HepG2 (cell line): Measurements from ENCODE around the gene ZNF653. TPM values are rescaled to one million over a fixed set of nuclear protein-coding genes. Genes with fewer than 3 reads are reported as not detected.

Experiments used
- BATF2 ChIP-seq: sonication (generic); formaldehyde crosslinking; IDR thresholded peaks from 2 replicates; pipeline ENCODE4 v1.8.0; 2022; ENCODE audit warnings: mild to moderate bottlenecking, missing genetic modification reagents, moderate library complexity
- CBX5 ChIP-seq: sonication (generic); formaldehyde crosslinking; IDR thresholded peaks from 2 replicates; pipeline ENCODE4 v1.4.0; 2020; ENCODE audit warnings: missing genetic modification reagents, borderline replicate concordance
- IRF2 ChIP-seq: IDR thresholded peaks from 2 replicates; pipeline ENCODE4 v1.6.1; 2018; ENCODE audit warnings: missing genetic modification reagents, missing compliant biosample characterization
- KDM4B ChIP-seq: sonication (generic); formaldehyde crosslinking; IDR thresholded peaks from 2 replicates; pipeline ENCODE4 v1.4.0; 2020; ENCODE audit warnings: missing genetic modification reagents
- KLF16 ChIP-seq, 2 experiments: sonication (generic) in 1 of 2; formaldehyde crosslinking in 1 of 2; IDR thresholded peaks; 2 replicates each; pipeline versions ENCODE4 v1.6.1 to v1.8.0; 2016 to 2023; ENCODE audit warnings: missing genetic modification reagents in 2 of 2, missing compliant biosample characterization in 1 of 2
- NR1H2 ChIP-seq: sonication (generic); formaldehyde crosslinking; IDR thresholded peaks from 2 replicates; pipeline ENCODE4 v1.8.1; 2022; ENCODE audit warnings: low read depth, missing genetic modification reagents, borderline replicate concordance
- NR2F2 ChIP-seq: IDR thresholded peaks from 2 replicates; pipeline ENCODE4 v1.6.1; 2012; ENCODE audit warnings: low read depth, inconsistent platforms, borderline replicate concordance
- RAD51 ChIP-seq: fragments of 450-650 bp; IDR thresholded peaks from 2 replicates; pipeline ENCODE4 v1.6.1; 2016; ENCODE audit warnings: borderline replicate concordance
- RBAK ChIP-seq: sonication (generic); formaldehyde crosslinking; IDR thresholded peaks from 2 replicates; pipeline ENCODE4 v1.5.1; 2020; ENCODE audit warnings: mild to moderate bottlenecking, missing genetic modification reagents
- RORA ChIP-seq: sonication (generic); formaldehyde crosslinking; IDR thresholded peaks from 2 replicates; pipeline ENCODE4 v1.5.0; 2020; ENCODE audit warnings: mild to moderate bottlenecking, missing genetic modification reagents, moderate library complexity
- SMARCC2 ChIP-seq: fragments of 450-650 bp; IDR thresholded peaks from 2 replicates; pipeline ENCODE4 v1.6.1; 2017; ENCODE audit warnings: antibody characterized with exemption, mild to moderate bottlenecking
- YEATS4 ChIP-seq: sonication (generic); formaldehyde crosslinking; IDR thresholded peaks from 2 replicates; pipeline ENCODE4 v1.4.0; 2020; ENCODE audit warnings: missing genetic modification reagents, borderline replicate concordance
- ZFP37 ChIP-seq: sonication (generic); formaldehyde crosslinking; IDR thresholded peaks from 2 replicates; pipeline ENCODE4 v1.4.0; 2020; ENCODE audit warnings: missing genetic modification reagents, borderline replicate concordance
- ZKSCAN1 ChIP-seq: fragments of 150-350 bp; IDR thresholded peaks from 2 replicates; pipeline ENCODE4 v1.6.1; 2014; ENCODE audit warnings: low read length
- ZMYM4 ChIP-seq: sonication (generic); formaldehyde crosslinking; IDR thresholded peaks from 2 replicates; pipeline ENCODE4 v1.8.1; 2023; ENCODE audit warnings: mild to moderate bottlenecking, missing genetic modification reagents
- ZNF326 ChIP-seq: sonication (generic); formaldehyde crosslinking; IDR thresholded peaks from 2 replicates; pipeline ENCODE4 v1.4.0; 2020; ENCODE audit warnings: missing genetic modification reagents, borderline replicate concordance
- ZNF362 ChIP-seq: sonication (generic); formaldehyde crosslinking; IDR thresholded peaks from 2 replicates; pipeline ENCODE4 v1.4.0; 2020; ENCODE audit warnings: missing genetic modification reagents, mild to moderate bottlenecking, borderline replicate concordance
- ZNF414 ChIP-seq: sonication (generic); formaldehyde crosslinking; IDR thresholded peaks from 2 replicates; pipeline ENCODE4 v1.5.0; 2020; ENCODE audit warnings: missing genetic modification reagents
- ZNF430 ChIP-seq: sonication (generic); formaldehyde crosslinking; IDR thresholded peaks from 2 replicates; pipeline ENCODE4 v1.9.0; 2021; ENCODE audit warnings: mild to moderate bottlenecking, missing genetic modification reagents
- ZNF441 ChIP-seq: sonication (generic); formaldehyde crosslinking; IDR thresholded peaks from 2 replicates; pipeline ENCODE4 v1.7.0; 2021; ENCODE audit warnings: missing genetic modification reagents, borderline replicate concordance
- ZNF503 ChIP-seq: sonication (generic); formaldehyde crosslinking; IDR thresholded peaks from 2 replicates; pipeline ENCODE4 v1.4.0; 2020; ENCODE audit warnings: missing genetic modification reagents
- ZNF546 ChIP-seq: sonication (generic); formaldehyde crosslinking; conservative IDR thresholded peaks from 2 replicates; pipeline ENCODE4 v1.8.1; 2023; ENCODE audit warnings: mild to moderate bottlenecking, missing genetic modification reagents
- ZNF713 ChIP-seq: sonication (generic); formaldehyde crosslinking; IDR thresholded peaks from 2 replicates; pipeline ENCODE4 v1.4.0; 2020; ENCODE audit warnings: mild to moderate bottlenecking, missing genetic modification reagents
- ZNF740 ChIP-seq: sonication (generic); formaldehyde crosslinking; IDR thresholded peaks from 2 replicates; pipeline ENCODE4 v1.4.0; 2020; ENCODE audit warnings: missing genetic modification reagents
- ZNF792 ChIP-seq: IDR thresholded peaks from 2 replicates; pipeline ENCODE4 v1.6.1; 2016
- polyA plus RNA-seq, 8 experiments: library from polyadenylated mRNA; depleted of rRNA in 3 of 8; stranded (reverse) in 7 of 8; unstranded in 1 of 8; fragments of >200 nt; fragmentation: Illumina TruSeq in 4 of 8; extraction: Trizol in 4 of 8; gene quantifications; 2 replicates each; pipeline versions ENCODE4 v1.2.1 to v1.2.3, GENCODE V29; 2011 to 2016; ENCODE audit warnings: low read depth in 4 of 8, missing spikeins in 1 of 8, mixed read lengths in 1 of 8; ENCODE audit not compliant: insufficient read depth in 1 of 8
- total RNA-seq, 5 experiments: library from RNA; depleted of rRNA; stranded (reverse); fragments of >200 nt; fragmentation: Illumina TruSeq; extraction: Trizol; gene quantifications; 2 replicates each; pipeline ENCODE4 v1.2.3, GENCODE V29; 2016; ENCODE audit warnings: low read depth in 1 of 5

ZNF653 gene
- total and polyA plus RNA-seq, 2 of the 13 experiments (the other 11 are each of a cell fraction or from before 2014, with no cell fraction given), result 4.7 to 7.1 TPM

GRCh38 chr19:11528551-11529341 is 23.1 kb upstream of the ZNF653 start, which contains the start of gene ECSIT (continued):
- no peak for TF ChIP-seq NR1H2
- peak in 1 of 2 experiments; percentile 83; a peak in 1 of 4 replicates for TF ChIP-seq KLF16 (CRISPR knock-in tag; IDR thresholded peaks at IDR 0.05)
- TF ChIP-seq ZNF362, result peak; percentile 11; the same call in 1 of the 2 replicates
- no peak for TF ChIP-seq SMARCC2
- peak; percentile 44; the same call in 1 of the 2 replicates for TF ChIP-seq CBX5 (CRISPR knock-in tag)
- TF ChIP-seq NR2F2, result peak; percentile 55; the same call in 1 of the 2 replicates
- peak; percentile 51; the same call in 1 of the 2 replicates for TF ChIP-seq ZNF503
- 0 out of 2 replicates have a peak, but pooled peaks have one; percentile 39 for TF ChIP-seq BATF2 (CRISPR knock-in tag)
- TF ChIP-seq RBAK (CRISPR knock-in tag), result no peak
- no peak for TF ChIP-seq ZKSCAN1
- peak; percentile 87 for TF ChIP-seq ZMYM4 (CRISPR knock-in tag)
- no peak for TF ChIP-seq RAD51
- TF ChIP-seq ZNF713, result no peak
- peak; percentile 66; the same call in 1 of the 2 replicates for TF ChIP-seq KDM4B
- peak; percentile 87 for TF ChIP-seq YEATS4
- TF ChIP-seq ZFP37 (CRISPR knock-in tag), result no peak
- peak; percentile 72; the same call in 1 of the 2 replicates for TF ChIP-seq ZNF414
- peak; percentile 53; the same call in 1 of the 2 replicates for TF ChIP-seq ZNF792 (CRISPR knock-in tag)
- TF ChIP-seq IRF2, result peak; percentile 80
- no peak for TF ChIP-seq ZNF740
- TF ChIP-seq ZNF546 (CRISPR knock-in tag), result 0 out of 2 replicates have a peak, but pooled peaks have one; percentile 72
- peak; percentile 90; the same call in 1 of the 2 replicates for TF ChIP-seq ZNF430 (CRISPR knock-in tag)
- 0 out of 2 replicates have a peak, but pooled peaks have one; percentile 76 for TF ChIP-seq RORA (CRISPR knock-in tag)
- TF ChIP-seq ZNF441 (CRISPR knock-in tag), result peak; percentile 49
- no peak for TF ChIP-seq ZNF326
